GM19238 (cell line): Measurements from ENCODE around the gene TMEM161B.
"Not testable (repeated sequence)": the region's sequence is repeated elsewhere in the genome, so short reads cannot be mapped to it uniquely, and the experiment has no call there.

Experiments
- DNase-seq: peaks from one replicate; pipeline ENCODE4 v3.0.0; 2011; ENCODE audit warnings: low spot score; ENCODE audit not compliant: insufficient read length

Gene TMEM161B

DNA sequence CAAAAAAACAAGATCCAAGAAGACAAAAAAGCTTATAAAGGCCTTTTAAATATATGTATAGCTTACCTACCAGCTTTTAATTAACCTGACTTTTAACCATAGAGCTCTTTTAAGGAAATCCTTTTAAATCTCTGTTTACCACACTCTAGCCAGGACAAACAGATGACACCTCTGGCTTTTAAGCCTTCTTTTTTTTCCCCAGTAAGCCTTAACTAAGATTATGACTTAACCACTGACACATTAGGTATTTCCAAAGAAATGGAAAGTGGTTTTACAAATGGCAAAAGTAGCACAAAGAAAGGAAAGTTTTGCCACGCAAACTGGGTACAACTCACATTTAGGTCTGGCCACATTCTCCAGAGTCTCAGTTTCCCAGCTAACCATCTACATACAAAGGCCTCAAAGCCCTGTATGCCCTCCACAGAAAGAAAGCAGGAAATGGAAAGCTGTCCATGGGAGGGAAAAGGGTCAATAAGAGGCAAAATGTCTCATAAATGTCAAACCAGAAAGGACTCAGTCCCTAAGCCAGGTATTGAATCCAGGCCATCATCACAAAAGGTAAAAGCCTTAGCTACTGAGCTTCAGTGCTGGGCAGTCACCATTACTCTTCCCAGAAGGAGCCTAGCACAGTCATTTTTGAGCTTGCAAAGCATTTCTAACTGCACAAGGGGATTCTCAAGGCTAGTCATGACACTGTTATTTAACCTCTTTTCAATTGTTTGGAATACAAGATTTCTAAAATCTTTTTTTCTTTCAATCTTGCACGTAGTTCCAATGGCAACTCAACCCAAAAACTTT, 19.7 kb downstream of the TMEM161B start:
- no peak for DNase-seq

DNA sequence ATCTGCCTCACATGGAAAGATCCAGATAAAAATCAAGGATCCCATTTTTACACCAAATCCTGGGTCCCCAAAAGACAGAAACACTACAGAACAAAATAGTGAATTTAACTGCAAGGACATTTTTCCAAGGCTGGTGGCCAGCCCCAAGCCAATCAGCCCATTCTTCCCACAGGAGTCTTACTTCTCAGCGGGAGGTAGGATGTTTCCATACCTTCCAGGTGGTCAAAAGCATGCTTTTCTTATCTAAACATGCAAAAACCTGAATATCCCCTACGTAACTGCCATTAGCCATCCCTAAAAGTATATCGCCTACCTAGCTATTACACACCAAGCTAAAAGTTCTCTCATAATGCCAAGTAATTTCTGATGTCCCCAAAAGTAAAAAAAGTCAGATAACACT, 20.6 kb downstream of the TMEM161B start:
- DNase-seq: no peak

DNA sequence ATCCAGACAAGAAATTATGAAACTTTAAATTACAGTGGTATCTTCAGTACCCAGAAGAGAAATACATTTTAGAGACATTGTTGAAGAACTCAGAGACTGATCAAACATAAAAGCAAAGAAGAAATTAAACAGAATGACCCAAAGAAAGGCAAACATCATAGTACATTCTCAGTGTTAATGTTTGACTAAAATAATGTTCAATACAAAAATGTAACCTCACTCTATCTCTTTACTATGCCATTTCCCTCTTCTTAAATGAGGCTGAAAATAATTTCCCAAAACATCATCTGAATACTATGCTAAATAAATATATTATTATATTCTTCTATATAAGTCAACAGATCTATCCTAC, 22.8 kb downstream of the TMEM161B start:
- no peak for DNase-seq

DNA sequence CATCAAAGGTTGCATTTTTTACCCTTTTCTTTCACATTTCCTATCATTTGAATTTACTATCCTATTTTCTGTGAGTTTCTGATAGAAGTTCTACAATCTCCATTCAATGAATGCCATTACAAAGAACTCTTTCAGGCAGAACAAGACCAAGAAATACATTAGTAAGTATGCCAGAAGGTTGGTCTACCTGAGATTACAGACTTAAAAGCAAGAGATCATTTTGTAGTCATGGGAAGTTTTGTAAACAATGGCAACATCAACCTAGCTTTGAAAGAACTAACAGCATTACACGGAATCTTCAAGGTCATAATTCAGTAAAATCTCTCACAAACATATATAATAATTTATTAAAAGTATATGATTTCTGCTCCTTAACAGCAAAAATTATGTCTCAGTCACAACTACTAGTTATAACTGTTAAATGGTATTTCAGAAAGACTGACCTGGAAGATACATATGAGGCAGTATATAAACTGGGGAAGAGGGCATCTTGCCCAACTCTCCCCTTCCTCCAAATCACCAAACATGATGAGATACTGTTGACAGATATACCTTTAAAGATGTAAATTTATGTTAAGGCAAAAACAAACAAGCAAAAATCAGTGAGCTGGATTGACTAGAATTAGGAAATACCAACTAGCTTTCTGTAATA, 23.3 kb downstream of the TMEM161B start:
- DNase-seq: no peak

DNA sequence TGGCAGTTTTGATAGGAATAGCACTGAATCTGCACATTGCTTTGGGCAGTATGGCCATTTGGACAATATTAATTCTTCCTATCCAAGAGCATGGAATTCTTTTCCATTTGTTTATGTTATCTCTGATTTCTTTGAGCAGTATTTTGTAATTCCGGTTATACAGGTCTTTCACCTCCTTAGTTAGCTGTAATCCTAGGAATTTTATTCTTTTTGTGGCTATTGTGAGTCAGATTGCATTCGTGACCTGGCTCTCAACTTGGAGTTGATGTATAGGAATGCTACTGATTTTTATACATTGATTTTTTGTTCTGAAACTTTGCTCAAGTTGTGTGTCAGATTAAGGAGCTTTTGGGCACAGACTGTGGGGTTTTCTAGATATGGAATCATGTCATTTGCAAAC, 24.0 kb downstream of the TMEM161B start:
- no peak for DNase-seq

DNA sequence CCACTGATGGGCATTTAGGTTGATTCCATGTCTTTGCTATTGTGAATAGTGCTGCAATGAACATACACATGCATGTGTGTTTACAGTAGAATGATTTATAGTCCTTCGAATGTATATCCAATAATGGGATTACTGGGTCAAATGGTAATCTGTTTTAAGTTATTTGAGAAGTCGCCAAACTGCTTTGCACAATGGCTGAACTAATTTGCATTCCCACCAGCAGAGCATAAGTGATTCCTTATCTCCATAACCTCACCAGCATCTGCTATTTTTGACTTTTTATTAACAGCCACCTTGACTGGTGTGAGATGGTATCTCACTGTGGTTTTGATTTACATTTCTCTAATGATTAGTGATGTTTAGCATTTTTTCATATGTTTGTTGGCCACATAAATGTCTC, 25.2 kb downstream of the TMEM161B start:
- not testable (repeated sequence) for DNase-seq

DNA sequence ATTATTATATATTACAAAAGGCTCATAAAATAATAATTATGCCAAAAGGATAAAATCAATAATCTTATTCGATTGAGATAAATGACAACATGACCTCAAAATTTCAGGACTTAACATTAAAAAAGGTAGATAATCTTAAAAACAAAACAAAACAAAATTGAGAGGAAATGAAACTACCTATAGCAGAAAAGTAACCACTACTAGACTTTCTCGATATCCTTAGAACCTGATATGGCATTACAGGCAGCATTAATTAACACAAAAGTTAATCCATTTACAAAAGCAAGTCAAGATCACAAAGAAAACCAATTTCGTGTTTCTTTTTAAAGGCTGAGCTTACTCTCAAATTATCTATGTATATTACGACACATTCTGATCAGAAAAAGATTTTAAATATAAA, 29.9 kb downstream of the TMEM161B start:
- no peak for DNase-seq

DNA sequence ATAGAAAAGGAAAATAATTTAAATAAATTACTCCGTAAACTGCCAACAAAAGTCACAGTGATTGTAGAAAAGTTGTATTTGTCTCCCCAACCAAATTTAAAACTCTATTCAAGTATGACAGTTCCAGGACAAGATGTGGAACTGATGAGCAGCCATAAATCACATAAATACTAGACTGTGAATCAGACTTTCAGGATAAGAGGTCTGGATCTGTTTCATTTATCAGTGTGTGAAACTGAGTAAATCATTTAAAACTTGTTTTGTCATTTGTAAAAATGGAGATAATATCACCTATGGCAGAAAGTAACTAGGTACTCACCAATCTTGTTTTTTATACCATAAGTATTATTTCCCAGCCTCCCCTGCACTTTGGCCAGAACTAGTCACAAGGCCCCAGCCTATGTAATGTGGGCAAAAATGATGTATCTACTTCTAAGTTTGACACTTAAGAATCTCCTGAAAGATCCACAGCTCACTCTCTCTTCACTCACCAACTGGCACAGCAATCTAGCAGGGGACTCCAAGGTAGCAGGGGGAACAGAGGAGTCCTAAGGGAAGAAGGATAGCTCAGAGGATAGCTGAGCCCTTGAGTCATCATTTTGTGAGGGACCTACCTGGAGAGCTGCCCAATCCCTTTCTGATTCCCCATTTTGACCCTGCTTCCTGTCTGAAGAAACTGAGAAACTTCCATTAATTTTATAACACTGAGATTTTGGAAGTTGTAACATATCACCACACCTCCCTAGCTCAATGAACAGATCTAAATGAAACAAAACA, 31.6 kb downstream of the TMEM161B start:
- DNase-seq: no peak

DNA sequence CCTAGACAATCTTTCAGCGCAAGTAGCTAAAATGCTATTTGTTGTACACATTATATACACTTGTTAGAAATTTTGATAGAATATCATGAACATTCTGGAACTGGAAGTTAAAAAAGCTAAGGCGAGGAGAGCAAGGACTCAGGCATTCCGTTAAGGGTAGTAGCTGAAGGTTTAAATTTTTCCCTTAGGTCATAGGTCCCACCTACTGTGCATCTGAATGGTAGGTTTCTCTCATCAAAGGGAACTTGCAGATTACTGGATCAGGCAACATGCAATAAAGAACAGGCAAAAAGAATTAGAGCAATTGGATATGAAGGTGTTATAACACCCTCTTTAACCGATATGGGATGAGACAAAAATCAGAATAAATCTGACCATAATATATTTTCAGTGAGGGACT, 32.8 kb downstream of the TMEM161B start:
- DNase-seq: no peak

DNA sequence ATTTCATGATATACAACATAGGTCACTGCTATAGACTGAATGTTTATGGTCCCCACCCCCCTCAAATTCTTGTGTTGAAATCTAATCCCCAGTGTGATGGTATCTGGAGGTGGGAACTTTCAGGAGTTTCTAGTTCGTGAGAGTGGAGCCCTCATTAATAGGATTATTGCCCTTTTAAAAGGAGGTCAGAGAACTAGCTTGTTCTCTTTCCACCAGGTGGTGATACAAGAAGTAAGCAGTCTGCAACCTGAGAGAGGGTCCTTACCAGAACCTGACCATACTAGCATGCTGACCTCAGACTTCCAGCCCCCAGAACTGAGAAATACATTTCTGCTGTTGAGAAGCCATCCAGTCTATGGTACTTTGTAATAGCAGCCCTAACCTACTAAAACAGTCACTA, 33.3 kb downstream of the TMEM161B start:
- no peak for DNase-seq

DNA sequence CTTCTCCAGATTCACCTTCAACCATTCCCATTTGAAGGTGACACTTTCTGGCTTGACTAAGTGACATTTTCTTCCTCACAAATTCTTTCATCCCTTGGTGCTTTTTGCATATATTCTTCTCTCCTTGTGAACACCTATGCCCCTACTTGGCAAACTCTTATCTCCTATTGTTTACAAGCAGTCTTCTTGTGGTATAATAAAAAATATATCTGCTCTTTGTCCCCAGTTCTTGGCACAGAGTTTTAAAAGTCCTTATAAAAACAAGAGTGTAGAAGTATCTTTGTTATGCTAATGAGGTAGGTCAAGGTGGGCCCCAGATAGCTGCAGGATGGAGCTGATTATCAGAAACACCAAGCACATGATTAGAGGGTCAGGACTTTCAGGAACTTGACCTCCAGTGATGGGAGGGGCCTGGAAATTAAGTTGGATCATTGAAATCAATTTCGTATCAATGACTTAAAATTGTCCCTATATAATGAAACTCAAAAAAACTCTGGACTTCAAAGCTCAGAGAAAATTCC, 38.0 kb downstream of the TMEM161B start:
- no peak for DNase-seq

DNA sequence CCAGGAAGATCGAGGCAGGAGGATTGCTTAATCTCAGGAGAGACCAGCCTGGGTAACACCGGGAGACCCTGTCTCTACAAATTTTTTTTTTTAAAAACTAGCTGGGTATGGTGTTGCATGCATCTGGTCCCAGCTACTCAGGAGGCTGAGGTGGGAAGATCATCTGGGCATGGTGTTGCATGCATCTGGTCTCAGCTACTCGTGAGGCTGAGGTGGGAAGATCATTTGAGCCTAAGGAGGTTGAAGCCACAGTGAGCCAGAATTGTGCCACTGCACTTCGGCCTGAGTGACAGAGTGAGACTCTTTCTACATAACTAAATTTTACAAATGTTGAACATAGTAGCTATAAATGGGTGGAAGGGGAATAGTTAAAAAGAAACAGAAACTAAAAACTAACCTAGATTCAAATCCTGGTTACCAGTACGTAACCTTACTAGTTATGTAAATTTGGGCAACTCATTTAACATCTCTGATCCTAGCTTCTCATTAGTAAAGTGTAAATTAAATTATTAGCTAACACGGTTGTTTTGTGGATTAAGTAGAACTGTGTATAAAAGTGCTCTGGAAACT, 41.7 kb downstream of the TMEM161B start:
- no peak for DNase-seq

DNA sequence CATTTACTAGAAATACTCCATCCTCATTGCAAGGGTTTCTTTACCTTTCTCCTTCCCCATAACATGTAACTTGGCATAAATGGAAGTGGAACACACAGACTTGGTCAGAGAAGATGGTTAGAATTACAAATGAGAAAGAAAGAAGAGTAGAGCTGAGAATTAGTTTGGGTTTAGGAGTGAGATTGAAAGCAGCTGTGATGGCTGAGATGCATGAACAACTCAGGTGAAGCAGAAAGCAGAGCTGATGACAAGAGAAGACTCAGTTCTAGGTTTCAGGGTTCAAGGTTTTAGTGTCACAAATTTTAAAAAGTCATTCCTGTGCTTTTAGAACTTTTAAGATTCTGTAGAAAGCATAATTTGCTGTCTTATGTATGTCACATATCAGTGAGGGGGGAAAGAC, 54.0 kb downstream of the TMEM161B start:
- no peak for DNase-seq

DNA sequence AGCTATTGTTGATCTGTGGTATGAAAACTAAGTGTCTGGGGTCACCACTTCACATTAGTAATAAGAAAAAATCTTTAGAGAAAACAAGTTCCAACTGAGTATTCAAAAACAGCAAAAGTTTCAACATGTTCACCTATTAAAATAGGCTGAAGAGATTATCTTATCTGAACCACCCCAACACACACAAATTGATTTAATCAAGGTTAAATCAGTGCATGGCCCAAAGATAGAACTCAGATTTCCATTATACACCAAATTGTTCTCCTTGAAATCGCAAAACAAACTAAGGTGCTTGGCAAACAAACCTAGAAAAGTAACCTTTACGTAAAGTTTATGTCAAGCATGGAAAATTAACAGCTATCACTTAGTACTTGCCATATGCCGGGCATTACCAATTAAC, 61.1 kb downstream of the TMEM161B start:
- no peak for DNase-seq

DNA sequence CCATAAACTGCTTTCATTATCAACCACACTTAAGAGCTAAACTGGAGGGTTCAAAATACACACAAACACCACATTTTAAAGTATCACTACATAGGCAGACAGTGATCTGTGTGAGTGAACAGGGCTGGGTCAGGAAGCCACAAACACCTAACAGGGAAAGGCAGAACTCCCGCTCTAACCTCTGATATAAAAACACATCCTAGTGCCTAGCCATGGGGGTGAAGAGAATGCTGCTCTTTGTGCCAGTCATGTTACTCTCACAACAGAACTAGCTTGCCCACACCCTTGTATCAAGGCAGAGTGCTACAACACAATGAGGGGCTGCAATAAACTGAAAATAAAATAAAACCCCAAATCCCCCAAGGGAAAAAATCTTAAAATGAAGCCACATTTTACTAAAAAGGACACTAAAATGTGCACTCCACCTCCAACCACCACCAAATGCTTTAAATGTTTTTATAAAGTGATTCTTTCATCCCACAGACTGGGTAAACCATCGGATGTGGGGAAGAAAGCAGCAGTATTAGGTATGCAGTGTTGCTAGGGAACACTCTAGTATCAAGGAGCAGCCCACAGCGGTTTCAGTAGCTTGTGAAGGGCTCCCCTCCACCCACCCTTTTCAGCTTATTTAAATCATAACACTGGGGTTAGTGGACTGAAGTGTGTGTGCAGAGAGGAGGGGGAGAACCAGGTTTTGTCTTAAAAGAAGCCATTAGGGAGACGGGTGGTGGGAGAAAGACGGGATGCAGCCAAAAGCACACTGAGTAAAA, 64.5 kb downstream of the TMEM161B start:
- no peak for DNase-seq

DNA sequence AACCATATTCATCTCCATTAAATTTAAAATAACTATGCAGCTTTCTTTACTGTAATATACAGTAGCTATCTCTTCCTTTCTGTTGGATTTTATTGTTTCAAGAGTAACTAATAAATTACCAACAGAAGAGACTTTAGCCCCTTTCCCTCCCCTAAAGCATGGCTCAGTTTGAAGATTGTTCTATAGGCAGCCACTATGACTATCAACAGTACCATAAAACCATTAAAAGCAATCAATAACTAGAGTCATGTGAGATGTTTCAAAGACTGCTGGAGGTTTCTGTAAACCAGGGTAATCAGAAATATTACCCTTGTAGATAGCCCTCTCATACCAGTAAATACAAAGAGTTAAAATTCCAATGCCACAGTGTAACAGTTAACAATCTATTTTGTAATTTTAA, 73.0 kb downstream of the TMEM161B start:
- no peak for DNase-seq

DNA sequence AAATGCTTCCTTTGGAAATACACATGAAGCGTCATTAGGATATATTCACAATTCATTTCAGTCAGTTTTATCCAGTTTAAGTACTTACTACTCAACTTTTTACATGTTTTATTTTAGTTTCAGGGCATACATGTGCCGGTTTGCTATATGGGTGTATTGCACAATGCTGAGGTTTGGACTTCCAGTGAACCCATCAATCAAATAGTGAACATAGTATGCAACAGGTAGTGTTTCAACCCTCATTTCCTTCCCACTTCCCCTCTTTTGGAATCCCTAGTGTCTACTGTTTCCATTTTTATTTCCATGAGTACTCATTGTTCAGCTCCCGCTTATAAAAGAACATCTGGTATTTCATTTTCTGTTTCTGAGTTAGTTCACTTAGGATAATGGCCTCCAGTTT, 74.7 kb downstream of the TMEM161B start:
- DNase-seq: no peak

DNA sequence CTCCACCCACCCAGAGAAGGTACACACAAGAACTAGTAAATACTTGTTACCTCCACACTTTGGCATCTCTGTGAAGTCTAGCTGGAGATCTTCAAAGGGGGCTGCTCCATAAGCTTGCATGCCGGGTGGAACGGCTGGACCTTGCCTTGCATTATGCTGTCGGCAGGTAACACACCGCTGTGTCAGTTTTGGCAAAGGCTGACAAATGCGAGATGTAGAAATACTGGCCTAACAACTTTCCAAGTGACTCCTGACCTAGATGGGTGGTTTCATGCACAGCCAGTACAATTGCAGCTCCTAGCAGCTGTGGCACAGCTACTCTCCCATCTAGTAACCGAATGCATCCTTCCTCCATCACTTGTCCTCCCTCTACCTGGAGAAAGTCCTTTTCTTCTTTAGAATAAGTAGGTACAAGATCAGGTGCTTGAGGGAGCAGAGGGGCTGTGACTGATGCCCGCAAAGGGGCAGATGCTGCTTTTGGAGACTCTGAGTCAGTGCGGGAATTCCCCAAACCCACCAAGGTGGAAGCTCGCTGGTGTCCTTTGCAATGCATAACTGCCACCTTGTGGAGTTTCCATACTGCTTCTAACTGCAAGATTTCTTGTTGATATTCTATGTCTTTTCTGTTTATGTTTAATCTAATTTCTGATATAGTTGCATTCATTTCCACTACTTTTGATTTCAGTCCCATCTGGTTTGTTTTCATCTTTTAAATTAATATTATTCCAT, 78.4 kb downstream of the TMEM161B start:
- DNase-seq: no peak

DNA sequence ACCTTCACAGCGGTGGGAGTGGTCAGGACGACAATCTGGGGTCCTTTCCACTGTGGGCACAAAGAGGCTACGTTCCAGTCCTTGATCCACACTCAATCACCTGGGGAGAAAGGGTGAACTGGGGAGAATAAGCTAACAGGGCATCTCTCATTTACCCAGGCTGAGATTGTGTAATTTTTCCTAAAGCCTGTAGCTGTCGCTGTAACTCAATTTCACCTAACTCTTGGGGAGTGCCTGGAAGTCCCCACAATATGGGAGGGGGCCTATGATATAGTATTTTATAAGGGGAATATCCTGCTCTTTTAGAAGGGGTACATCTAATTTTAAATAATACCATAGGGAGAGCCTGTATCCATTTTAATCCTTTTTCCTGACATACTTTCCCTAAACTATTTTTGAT, 79.2 kb downstream of the TMEM161B start:
- not testable (repeated sequence) for DNase-seq

DNA sequence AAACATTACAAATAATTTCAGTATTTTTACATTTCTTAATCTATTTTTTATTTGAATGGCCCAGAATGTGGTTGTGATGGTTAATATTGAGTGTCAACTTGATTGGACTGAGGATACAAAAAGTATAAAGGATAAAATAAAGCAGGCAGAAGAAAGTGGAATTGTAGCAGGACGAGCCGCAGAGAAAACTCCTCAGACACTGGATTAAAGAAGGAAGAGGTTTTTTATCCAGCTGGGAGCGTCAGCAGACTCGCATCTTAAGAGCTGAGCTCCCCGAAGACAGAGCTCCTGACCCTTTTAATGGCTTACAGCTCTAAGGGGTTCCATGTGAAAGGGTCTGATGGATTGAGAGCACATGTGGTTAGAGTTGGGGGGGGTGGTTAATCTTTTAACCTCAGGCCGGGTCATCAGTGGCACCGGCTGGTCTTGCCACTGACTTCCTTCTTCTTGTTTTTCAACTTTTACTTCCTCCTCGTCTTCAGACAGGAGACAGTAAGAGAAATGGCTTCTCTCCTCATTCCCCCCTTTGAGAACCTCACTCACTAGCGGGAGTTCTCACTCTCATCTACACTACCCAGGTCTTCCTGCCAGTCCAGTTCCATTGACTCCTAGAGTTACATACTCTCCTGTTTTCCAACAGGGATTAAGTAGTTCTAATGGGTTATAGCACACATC, 80.0 kb downstream of the TMEM161B start:
- no peak for DNase-seq
